GM04504 (cell line): ENCODE data around the gene CDKAL1.

Source experiments
- DNase-seq: peaks from one replicate; pipeline ENCODE4 v3.0.0-alpha.2; 2012; ENCODE audit warnings: low read depth

CDKAL1 gene

GRCh38 chr6:21140966-21141365 is 606.7 kb downstream of the CDKAL1 start:
- no peak for DNase-seq

GRCh38 chr6:21141616-21142303 is 607.5 kb downstream of the CDKAL1 start:
- DNase-seq = no peak

- DNase-seq = no peak
These were observed 608.5 kb downstream of the CDKAL1 start for GRCh38 chr6:21142741-21143140.

- DNase-seq = no peak
These were observed 609.4 kb downstream of the CDKAL1 start for GRCh38 chr6:21143645-21144044.

- no peak for DNase-seq
These were observed 610.7 kb downstream of the CDKAL1 start for GRCh38 chr6:21144928-21145327.

- DNase-seq = no peak
These were observed 613.7 kb downstream of the CDKAL1 start for GRCh38 chr6:21147995-21148394.

- peak; percentile 91 for DNase-seq
These were observed 615.2 kb downstream of the CDKAL1 start for GRCh38 chr6:21149470-21149869.

- no peak for DNase-seq
These were observed 616.4 kb downstream of the CDKAL1 start for GRCh38 chr6:21150667-21151066.

- no peak for DNase-seq
These were observed 616.9 kb downstream of the CDKAL1 start for GRCh38 chr6:21151119-21151518.

GRCh38 chr6:21151530-21151929 is 617.3 kb downstream of the CDKAL1 start:
- no peak for DNase-seq

- DNase-seq = no peak
These were observed 623.1 kb downstream of the CDKAL1 start for GRCh38 chr6:21157186-21157929.

- no peak for DNase-seq
These were observed 623.9 kb downstream of the CDKAL1 start for GRCh38 chr6:21158149-21158548.

GRCh38 chr6:21158873-21159272 is 624.6 kb downstream of the CDKAL1 start:
- DNase-seq = no peak

- no peak for DNase-seq
These were observed 625.2 kb downstream of the CDKAL1 start for GRCh38 chr6:21159465-21159864.

GRCh38 chr6:21161707-21162106 is 627.5 kb downstream of the CDKAL1 start:
- DNase-seq = no peak

GRCh38 chr6:21163110-21163837 is 629.0 kb downstream of the CDKAL1 start:
- DNase-seq = peak; percentile 15

GRCh38 chr6:21163838-21164180 is 629.6 kb downstream of the CDKAL1 start:
- DNase-seq = no peak

GRCh38 chr6:21164768-21165326 is 630.6 kb downstream of the CDKAL1 start:
- DNase-seq = no peak

- no peak for DNase-seq
These were observed 632.5 kb downstream of the CDKAL1 start for GRCh38 chr6:21166754-21167153.

- no peak for DNase-seq
These were observed 633.5 kb downstream of the CDKAL1 start for GRCh38 chr6:21167790-21168189.

- DNase-seq = no peak
These were observed 637.5 kb downstream of the CDKAL1 start for GRCh38 chr6:21171801-21172200.

- DNase-seq = no peak
These were observed 638.8 kb downstream of the CDKAL1 start for GRCh38 chr6:21173031-21173430.

- no peak for DNase-seq
These were observed 639.4 kb downstream of the CDKAL1 start for GRCh38 chr6:21173678-21174077.
